ENCODE results near the gene HDAC3. TPM values are rescaled to one million over a fixed set of nuclear protein-coding genes. Genes with fewer than 3 reads are reported as not detected.
"Not testable (repeated sequence)": the region's sequence is repeated elsewhere in the genome, so short reads cannot be mapped to it uniquely, and the experiment has no call there.

The HDAC3 gene
- total RNA-seq, 1 donor from 2014 or later, result 59.9 TPM

DNA sequence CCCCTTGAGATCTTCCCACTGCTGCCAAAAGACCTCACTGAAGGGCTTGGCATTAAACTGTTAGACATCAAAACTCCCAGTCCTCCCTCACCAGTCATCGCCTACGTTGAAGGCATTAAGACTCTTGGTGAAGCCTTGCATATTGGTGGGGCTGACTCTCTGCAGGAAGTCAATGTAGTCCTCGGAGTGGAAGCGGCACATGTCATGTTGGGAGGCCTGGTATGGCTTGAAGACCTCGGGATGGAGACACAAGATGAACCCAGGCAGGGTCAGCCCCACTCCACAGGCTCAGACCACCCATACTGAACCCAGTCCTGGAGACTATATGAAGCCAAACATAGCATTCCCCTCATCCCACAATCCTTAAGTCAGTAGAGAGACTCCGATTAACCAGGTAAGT lies 1.9 kb downstream of the HDAC3 start:
- DNase-seq (ENCODE audit: low spot score), result no peak

DNA sequence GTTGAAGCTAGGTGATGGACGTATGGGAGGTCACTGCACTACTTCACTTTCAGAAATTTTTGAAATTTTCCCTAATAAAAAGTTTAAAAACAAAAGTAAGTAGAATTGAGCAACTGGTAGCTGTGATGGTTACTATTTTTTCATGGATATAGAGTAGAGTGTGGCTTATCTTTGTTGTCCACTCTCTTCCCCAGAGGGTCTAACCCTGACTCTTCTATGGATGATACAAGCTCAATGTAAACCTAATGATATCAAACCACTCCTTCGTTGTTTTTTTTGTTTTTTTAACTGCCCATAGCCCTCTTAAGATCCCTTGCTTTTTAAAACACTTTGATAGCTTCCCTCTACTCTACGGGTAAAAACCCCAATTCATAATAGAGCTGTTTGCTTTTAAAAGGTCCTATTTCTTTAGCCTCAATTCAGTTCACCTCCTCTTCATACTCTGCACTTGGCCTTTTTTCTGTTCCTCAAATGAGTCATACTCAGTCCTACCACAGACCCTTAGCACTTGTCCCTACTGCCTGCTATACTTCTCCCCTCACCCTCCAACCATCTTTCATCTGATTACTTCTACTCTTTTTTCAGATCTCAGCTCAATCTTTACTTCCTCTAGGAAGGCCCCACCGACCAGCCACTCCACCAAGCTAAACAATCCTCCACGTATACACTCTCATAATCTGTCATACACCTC lies 2.6 kb downstream of the HDAC3 start:
- no peak for DNase-seq (ENCODE audit: low spot score)

DNA sequence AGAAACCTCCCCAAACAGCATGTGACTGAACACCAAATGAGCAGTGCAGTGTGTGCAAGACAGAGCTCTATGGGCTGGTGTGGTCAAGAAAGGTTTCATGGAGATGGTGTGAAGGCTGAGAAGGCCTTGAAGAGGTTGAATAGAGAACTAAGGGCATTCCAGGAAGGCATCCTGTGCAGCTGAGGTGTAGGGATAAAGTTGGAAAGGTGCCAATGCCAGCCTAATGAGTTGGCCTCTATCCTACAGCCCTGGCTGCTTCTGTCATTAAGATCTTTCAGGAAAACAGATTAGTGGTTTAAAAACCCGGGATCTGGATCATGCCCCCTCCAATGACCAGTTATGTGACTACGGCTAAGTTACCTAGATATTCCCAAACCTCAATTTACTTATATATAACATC lies 4.0 kb downstream of the HDAC3 start:
- no peak for DNase-seq (ENCODE audit: low spot score)

GRCh38 chr5:141630570-141631140 lies 6.0 kb downstream of the HDAC3 start:
- DNase-seq (ENCODE audit: low spot score), result no peak

GRCh38 chr5:141628175-141628788 lies 8.4 kb downstream of the HDAC3 start:
- no peak for DNase-seq (ENCODE audit: low spot score)

DNA sequence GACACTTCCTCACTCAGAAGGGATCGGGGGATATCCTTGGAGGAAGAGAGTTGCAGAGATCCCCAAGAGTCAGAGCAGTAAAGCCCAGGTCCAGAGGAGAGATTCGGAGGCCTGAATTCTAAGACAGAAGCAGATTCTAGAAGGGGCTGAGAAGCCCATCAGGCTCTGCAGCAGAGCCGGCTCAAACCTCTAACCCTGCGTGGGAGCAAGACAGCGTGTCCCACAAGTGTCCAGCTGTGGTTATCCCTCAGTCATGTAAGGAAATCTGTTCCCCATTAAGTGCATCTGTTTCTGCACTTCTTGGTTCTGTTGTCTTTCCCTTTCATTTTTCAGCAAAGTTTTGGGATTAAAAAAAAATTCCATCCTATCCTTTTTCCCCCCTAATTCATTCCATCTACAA lies 13.0 kb downstream of the HDAC3 start:
- DNase-seq (ENCODE audit: low spot score), result no peak

DNA sequence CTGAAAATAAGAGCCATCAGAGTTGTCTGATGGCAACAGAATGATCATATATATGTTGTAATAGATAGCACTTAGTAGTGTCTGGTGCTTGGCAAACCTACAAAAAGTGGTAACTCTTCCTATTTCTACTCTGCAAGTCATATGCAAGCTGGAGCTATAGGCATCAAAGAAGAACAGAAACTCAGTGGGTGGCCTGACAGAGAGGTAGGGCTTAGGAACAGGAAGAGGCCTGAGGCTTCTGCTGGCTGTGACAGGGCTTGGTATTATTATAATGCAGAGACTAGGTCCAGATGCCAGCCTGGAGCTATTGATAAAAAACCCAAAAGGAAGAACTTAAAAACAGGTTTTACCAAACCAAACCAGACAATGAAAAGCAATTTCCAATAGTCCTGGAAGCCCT lies 13.5 kb downstream of the HDAC3 start:
- no peak for DNase-seq (ENCODE audit: low spot score)

DNA sequence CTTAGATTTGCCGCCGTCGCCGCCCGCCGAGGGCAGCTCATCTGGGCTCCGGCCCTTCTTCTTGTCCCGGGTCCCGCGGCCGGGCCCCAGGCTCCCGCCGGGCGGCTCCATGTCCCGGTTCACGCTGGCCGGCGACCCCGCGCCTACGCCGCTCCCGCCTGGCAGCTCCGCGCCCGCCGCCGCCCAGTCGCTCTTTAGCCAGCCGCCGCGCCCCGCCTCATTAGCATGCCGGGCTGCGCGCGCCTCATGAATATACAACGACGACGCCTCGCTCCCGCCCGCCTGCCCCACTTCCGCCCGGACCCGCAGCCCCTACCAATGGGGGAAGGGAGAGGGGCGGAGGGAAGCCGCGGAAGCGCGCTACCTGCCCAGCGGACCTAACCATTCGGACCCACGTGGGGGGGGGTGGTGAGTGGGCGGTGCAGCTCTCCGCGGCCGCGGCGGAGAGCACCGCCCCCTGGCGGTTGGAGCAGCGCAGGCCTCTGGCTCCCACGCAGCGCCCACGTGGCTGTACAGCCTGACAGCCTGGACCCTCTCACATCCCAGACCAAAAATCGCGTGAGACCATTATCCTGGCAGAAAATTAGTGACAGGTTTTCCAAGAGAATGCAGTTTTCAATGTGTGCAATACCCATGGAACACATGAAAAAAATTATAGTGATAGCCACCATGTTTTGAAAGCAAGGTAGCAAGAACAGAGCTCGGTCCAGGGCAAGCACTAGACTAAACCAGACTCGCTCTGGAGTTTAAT lies 17.7 kb downstream of the HDAC3 start, which contains the start of gene DIAPH1:
DIAPH1 (minus strand) TSS at position 197 of the 751 bp plus-strand sequence; CDS start at position 111, 86 bp downstream.
- peak; percentile 97 for DNase-seq (ENCODE audit: low spot score)

DNA sequence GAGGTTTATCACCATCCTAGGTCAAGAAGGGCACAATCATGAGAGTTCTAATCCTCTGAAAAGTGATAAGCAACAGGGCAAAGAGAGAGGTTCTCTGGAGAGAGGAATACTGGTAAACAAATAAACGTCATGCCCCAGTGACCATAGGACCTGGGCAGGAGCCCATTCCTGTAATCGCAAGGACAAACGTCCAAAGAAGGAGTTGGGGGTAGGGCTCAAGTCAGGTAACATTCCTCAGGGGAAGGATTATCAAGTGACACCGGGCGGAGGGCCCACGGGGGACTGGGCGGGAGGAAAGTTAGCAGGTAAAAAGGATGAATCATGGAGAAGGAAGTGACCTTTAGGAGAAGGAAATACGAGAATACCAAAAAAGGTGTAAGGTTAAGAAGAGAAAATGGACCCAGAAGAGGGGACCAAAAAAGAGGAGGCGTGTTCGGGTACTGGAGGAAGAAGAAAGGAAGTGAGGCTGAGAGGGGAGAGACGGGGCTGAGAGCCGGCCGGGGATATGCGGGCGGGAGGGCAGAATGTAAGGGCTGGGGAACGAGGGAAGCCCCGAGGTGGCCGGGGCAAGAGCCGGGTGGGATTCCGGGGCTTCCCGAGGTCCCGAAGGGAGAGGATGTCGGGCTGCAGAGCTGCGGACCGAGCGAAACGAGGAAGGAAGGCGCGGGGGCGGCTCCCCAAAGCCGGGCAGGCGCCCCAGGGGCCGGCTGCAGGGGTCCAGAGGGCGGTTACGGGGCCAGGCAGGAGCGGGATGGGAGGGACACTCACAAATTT lies 18.4 kb downstream of the HDAC3 start:
- DNase-seq (ENCODE audit: low spot score), result peak; percentile 45

DNA sequence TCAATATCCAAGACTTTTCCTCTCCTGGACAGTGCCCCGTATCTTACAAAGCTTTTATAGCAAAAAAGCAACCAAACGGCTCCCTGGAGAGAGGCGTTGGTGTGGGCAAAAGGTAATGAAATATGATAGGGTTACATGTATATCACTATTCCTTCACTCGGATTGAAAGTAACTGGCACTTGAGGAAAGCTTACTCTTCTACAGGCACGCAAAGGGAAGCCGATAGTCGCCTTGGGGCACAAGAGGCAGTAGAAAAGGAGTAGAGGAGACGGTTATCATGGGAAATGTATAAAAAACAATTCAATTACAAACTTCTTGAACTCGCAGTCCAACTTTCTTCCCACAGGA lies 19.0 kb downstream of the HDAC3 start:
- no peak for DNase-seq (ENCODE audit: low spot score)

DNA sequence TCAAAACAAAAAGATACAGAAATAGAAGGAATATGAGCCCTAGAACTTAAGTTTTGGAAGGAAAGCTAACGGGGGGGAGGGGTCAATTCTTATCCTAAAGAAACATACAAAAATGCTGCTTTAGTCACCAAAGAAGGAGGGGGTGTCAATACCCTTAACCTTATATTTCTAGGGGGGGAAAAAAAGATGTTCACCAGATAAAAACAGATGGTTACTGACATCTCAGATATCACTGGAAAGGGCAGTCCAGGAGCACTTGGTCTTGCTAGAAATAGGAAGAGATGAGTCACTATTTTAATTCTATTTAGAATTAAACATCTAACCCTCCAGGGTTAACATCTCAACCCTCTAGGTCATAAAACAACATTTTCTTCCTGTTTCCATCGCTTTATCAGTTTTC lies 19.5 kb downstream of the HDAC3 start:
- no peak for DNase-seq (ENCODE audit: low spot score)

DNA sequence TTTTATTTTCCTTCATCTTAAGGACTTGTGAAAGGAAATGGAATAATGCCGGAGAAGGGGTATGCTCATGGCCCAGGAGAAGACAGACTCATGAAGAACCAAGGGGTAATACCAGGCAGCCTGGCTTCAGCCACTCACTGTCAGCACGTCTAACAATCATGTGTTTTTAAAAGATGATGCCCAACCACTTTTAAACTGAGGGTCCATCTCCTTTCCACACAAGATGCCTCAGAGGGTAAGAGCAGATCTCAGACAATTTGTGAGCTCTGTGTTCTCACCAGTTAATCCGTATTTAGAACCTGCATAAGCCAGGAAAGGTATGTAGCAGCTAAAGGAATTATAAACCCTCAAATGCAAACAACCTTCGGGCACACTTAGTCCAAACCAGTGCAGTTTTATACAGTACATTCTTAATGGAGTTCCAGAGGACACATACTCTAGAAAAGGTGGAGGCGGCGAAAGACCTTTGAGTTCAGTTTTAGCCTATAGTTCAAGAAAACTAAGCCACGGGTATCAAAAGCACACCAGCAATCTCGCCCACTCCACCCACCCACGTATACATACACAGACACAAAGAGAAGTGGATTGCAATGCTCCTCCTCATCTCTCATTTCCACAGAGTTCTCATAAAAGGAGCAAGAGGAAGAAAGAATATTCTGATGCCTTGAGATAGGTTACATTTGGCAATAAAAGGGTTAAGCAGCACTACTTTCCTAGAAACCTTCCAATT lies 20.5 kb downstream of the HDAC3 start:
- no peak for DNase-seq (ENCODE audit: low spot score)

DNA sequence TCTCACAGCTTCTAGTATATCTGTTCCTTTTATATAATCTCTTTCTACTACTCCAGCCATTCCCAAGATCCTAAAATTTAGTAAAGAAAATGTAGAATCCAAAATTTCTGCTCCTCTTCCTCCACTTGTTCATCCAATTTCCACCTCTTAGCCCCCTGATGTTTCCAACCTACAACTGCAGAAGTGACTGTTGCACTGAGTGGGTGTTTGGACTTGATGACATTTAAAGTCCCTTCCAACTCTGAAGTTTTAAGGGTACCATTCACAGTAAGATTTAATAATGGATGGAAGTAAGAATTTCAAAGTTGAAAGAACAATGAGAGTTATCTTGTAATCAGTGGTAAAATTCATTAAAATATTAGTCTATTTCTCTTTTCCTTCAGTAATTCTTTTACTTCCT lies 23.3 kb downstream of the HDAC3 start:
- DNase-seq (ENCODE audit: low spot score), result no peak

GRCh38 chr5:141611289-141611688 lies 25.4 kb downstream of the HDAC3 start:
- no peak for DNase-seq (ENCODE audit: low spot score)

- not testable (repeated sequence) for DNase-seq (ENCODE audit: low spot score)
These were observed 26.7 kb downstream of the HDAC3 start for GRCh38 chr5:141609921-141610320.

GRCh38 chr5:141609044-141609443 lies 27.6 kb downstream of the HDAC3 start:
- DNase-seq (ENCODE audit: low spot score), result no peak

GRCh38 chr5:141608557-141608956 lies 28.1 kb downstream of the HDAC3 start:
- DNase-seq (ENCODE audit: low spot score), result no peak

DNA sequence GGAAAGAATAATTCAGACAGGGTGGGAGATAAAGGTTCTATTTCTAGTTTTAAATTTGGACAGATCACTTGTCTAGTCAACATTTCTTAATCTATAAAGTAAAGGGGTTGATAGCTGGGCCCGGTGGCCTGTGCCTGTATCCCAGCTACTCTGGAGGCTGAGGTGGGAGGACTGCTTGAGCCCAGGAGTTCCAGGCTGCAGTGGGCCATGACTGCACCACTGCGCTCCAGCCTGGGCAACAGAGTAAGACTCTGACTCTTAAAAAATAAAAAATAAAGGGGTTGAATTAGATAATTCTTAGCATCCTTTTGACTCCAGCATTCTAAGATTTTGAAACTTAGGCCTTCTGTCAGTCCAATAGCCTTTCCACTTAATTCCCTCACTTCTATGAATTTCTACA lies 28.6 kb downstream of the HDAC3 start:
- no peak for DNase-seq (ENCODE audit: low spot score)

- DNase-seq (ENCODE audit: low spot score), result peak; percentile 56
These were observed 30.9 kb downstream of the HDAC3 start for GRCh38 chr5:141605523-141606277.
